GM10266 (cell line): ENCODE data around the gene CDH15.

Experiments
- DNase-seq: peaks from one replicate; pipeline ENCODE4 v3.0.0; 2012; ENCODE audit errors: extremely low spot score
- TF ChIP-seq, protein P1 (sequence below): IDR thresholded peaks from 2 replicates; pipeline ENCODE4 v1.5.1; 2012; ENCODE audit warnings: mild to moderate bottlenecking, low read depth; ENCODE audit not compliant: control insufficient read depth, insufficient read depth; ENCODE audit errors: missing control alignments

Gene CDH15

DNA sequence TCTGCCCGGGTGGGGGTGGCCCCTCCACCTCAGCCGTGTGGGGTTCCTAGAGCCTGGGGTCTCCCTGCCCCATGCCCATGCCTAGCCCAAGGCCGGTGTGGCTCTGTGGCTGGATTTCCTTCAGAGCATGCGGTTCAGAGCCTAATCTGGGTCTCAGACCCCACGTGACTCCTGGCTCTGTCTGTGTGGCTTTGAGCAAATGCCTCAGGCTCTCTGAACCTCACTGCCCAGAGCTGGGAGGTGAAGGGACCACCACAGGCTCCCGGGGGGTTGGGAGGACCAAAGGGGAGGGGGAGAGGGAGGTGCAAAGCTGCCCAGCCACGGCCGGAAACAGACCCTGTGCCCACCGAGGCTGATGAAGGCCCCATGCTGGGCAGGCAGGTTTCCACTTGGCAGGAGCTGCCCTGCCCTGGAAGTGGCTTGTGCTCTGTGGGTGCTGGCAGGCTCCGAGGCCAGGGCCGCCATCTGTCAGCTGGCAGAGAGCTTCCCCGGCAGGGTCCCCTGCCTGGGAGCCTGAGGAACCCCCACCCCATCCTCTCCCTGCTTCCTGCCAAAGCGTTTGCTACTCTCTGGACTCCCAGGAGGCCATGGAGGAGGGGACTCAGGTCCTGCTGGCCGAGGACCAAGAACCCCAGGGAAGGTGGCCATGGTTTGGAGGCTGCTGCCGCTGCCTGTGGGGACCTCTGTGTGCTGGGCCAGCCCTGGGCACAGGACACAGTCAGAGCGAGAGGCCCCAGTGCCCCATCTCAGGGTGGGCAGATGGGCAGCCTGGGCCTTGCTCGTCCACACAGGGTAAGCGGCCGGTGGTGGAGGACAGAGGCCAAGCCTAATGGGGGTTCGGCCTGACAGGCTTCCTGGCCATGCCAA lies 4.0 kb downstream of the CDH15 start:
- DNase-seq, result no peak
- TF ChIP-seq, protein P1, sequence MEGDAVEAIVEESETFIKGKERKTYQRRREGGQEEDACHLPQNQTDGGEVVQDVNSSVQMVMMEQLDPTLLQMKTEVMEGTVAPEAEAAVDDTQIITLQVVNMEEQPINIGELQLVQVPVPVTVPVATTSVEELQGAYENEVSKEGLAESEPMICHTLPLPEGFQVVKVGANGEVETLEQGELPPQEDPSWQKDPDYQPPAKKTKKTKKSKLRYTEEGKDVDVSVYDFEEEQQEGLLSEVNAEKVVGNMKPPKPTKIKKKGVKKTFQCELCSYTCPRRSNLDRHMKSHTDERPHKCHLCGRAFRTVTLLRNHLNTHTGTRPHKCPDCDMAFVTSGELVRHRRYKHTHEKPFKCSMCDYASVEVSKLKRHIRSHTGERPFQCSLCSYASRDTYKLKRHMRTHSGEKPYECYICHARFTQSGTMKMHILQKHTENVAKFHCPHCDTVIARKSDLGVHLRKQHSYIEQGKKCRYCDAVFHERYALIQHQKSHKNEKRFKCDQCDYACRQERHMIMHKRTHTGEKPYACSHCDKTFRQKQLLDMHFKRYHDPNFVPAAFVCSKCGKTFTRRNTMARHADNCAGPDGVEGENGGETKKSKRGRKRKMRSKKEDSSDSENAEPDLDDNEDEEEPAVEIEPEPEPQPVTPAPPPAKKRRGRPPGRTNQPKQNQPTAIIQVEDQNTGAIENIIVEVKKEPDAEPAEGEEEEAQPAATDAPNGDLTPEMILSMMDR, result no peak

DNA sequence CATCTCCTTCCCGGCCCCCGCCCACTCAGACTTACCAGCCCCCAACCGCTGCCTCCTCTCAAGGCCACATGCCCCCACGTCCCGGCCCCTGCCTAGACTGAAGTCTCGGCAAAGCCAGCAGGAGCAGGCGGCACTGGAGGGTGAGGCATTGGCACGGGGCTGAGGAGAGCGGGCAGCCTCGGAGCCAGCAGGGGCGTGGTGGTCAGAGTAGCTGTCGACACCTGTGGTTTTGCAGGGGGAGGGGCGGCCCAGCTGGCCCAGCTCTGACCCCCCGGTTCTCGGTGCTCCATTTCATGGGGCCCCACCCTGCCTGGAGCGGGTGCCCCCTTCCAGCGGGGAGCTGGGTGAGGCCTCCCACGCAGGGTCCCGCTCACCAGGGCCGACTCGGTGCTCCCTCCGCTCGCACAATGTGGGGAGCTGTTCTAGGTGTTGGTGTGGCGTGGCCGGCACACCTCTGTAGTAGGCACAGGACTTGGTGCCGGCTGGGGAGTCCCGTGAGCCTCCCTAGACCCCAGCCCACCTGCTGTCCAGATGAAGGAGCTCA lies 4.7 kb downstream of the CDH15 start:
- DNase-seq, result no peak
- TF ChIP-seq, protein P1, result no peak

DNA sequence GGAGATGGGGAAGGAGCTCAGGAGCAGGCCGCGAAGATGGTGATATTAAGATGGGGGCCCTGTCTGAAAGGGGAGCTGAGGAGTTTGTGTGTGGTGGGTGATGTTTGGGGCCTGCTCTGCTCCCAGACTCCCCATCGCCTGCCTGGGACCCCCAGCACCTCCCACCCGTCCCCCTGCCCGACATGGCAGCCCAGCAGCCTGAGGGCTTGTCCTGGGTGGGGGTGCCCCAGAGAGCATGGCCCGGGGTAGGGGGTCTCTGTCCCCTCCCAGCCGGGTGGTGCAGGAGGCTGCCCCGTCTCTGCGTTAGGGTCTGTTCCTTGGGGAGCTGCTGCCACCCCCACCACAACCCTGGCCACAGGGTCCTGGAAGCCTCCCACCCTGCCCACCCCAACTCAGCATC lies 5.2 kb downstream of the CDH15 start:
- TF ChIP-seq, protein P1, result no peak
- DNase-seq, result no peak

DNA sequence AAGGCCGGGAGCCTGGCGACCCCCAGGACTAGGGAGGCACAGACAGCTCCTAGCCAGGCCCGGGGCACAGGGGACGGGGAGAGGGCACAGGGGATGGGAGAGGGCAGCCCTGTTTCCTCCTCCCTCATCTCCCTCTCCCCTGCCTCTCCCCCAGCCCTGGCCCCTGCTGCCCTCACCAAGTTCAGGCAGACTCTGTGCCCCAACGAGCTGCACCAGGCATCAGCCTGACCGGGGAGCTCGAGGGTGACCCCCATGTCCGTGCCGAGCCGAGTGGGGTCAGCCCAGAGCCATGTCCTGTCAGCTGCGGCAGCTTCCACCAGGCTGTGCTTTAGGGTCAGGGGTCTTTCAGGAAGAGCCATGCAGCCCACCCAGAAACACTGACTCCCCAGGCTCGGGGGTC lies 6.0 kb downstream of the CDH15 start:
- TF ChIP-seq, protein P1, result no peak
- DNase-seq, result no peak

DNA sequence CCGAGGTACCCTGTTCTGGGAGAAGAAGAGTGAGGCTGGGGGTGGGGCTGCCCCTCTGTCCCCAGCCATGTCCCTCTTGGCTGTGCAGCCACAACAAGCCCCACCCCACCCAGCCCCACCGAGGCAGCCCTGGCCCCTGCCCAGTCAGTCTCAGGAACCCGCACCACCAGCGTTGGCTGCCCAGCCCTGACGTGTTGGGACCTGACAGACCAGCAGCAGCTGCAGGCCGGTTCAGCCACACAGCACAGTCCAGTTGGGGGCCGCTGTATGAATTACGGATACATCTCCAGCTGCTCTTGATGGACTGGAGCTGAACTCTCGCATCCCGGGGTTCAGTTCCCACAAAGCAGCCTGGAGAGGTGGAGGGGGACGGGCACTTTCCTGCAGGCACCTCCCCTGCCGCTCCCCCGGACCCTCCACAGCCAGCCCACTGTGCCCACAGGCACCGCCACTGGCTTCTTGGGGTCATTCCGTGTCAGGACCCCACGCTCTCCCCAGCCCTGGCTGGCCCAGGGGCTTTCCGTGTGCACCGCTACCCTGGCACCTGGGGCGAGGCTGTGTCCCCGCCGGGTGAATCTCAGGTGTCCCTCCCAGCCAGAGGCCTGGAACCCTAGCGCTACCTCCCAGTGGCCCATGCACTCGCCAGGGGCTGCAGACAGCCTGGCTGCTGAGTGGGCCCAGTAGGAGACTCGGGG lies 7.1 kb downstream of the CDH15 start:
- DNase-seq, result no peak
- TF ChIP-seq, protein P1, result no peak

DNA sequence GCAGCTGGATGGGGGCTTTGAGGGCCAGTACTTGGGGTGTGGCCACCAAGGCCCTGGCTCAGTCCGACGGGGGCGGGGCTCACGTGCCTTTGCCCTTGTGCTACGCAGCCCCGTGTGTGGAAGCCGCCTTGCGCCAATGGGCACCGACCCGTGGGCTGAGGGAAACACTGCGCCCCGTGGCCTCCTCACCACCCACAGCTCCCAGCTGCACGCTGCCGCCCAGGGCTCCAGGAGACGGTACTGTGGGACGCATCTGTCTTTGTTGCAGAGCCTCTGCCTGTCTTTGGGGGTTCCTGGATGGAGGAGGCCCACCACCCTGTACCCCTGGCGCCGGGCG lies 7.6 kb downstream of the CDH15 start:
- DNase-seq, result no peak
- TF ChIP-seq, protein P1, result no peak
